GM18909 (cell line): ENCODE data around the gene TRPC4AP.
"Not testable (repeated sequence)": the region's sequence is repeated elsewhere in the genome, so short reads cannot be mapped to it uniquely, and the experiment has no call there.

Experiments used
- ATAC-seq: cut with Tn5 transposase; IDR thresholded peaks from one replicate; pipeline ENCODE4 v1.9.1; 2021; ENCODE audit warnings: mild to moderate bottlenecking; ENCODE audit not compliant: unreplicated experiment, poor library complexity

The TRPC4AP gene

DNA sequence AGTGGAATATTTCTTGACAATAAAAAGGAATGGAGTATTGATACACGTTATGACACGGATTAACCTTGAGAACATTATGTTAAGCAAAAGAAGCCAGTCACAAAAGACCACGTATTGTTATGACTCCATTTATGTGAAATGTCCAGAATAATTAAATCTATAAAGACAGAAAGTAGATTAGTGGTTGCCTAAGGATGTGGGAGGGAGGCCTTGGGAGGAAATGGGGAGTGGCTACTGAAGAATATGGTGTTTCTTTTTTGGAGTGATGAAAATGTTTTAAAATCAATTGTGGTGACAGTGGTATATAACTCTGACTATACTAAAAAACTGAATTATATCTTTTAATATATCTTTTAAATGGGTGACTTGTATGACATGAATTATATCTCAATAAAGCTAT is 30.1 kb downstream of the TRPC4AP start:
- ATAC-seq = no peak

DNA sequence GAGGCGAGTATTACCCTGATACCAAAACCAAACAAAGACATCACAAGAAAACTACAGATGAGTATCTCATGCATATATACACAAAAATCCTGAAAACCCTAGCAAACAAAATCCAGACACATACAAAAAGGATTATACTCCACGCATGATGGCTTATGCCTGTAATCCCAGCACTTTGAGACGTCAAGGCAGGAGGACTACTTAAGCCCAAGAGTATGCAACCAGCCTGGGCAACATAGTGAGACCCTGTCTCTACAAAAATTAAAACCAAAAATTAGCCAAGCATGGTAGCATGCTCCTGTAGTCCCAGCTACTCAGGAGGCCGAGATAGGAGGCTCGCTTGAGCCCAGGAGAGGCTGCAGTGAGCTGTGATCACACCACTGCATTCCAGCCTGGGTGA is 32.4 kb downstream of the TRPC4AP start:
- no peak for ATAC-seq

DNA sequence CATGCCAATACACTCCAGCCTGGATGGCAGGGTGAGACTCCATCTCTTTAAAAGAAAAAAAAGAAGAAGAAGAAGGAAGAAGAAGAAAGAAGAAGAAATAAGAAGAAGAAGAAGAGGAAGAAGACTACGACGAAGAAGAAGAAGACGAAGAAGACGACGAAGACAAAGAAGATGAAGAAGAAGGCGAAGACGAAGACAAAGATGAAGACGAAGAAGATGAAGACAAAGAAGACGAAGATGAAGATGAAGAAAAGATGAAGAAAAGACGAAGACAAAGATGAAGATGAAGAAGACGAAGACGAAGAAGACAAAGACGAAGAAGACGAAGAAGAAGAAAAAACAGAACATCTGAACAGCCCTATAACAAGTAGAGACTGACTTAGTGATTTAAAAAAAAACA is 33.0 kb downstream of the TRPC4AP start:
- no peak for ATAC-seq

DNA sequence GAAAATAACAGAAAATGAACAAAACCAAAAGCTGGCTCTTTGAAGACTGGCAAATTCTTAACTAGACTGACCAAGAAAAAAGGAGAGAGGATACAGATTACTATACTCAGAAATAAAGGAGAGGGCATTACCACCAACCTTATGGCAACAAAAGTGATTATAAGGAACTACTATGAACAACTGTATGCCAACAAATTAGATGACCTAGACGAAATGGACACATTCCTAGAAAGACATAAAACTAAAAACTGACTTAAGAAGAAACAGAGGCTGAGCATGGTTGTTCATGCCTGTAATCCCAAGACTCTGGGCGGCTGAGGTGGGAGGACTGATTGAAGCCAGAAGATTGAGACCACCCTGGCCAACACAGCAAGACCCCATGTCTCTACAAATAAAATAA is 33.5 kb downstream of the TRPC4AP start:
- ATAC-seq = no peak

DNA sequence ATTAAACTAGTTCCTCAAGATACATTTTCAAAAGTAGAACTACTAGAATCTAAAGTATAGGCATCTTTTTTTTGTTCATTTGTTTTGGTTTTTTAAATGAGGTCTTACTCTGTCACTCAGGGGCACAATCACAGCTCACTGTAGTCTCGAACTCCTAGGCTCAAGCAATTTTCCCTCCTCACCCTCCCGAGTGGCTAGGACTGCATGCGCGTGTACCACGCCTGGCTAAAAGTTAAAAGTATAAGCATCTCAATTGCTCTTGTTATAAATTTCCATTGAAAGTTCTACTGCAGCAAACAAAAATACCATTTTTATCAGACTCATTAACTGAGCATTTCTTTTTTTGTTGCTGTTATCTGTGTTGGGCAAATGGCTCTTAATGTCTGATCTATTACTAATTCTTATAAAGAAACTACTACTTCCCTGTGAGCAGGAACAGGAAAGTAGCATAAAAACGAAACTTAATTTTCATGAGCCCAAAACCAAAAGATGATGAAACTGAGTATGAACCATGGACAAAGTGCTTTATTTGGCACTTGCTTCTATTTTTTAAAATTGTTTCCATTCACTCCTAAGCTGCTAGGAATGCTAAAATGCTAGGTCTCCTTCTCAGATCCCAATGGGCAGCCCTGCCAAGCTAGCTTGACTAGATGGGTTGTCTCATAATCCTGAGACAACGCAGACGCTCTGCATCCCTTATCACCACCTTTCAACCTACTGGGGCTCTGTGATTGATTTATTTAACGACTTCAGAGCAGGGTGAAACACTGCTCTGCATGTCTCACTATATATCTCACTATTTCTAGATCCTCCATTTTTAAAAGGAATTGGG is 36.9 kb downstream of the TRPC4AP start:
- no peak for ATAC-seq

DNA sequence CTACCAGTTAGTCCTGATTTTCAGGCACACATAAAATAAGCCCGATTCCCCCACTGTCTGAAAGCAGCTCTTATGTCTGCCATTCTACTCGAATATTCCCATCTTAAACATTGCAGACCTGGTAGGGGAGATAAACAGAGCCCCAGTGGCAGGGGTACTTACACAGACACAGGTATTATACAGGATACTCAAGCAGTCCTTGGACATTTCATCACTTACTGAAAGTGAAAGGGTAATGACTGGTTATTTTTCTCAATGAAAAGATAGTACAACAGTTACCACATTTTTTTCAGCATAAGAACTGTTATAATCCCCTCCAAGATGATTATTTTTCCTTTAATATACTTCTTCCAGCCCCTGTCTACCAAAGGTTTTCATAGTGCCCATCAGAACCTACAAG is 37.8 kb downstream of the TRPC4AP start:
- ATAC-seq = no peak

DNA sequence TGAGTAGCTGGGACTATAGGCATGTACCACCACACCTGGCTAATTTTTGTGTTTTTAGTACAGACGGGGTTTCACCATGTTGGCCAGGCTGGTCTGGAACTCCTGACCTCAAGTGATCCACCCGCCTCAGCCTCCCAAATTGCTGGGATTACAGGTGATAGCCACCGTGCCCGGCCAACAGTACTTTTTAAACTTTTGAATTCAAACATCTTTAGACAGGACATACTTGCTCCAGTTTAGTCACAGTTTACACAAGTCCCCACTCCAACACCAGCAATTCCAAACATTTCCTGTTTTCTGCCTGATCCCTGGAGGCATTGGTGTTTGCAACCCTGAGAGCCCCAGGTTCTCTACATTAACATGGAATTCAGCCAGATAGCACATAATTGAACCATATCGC is 40.0 kb downstream of the TRPC4AP start:
- not testable (repeated sequence) for ATAC-seq

DNA sequence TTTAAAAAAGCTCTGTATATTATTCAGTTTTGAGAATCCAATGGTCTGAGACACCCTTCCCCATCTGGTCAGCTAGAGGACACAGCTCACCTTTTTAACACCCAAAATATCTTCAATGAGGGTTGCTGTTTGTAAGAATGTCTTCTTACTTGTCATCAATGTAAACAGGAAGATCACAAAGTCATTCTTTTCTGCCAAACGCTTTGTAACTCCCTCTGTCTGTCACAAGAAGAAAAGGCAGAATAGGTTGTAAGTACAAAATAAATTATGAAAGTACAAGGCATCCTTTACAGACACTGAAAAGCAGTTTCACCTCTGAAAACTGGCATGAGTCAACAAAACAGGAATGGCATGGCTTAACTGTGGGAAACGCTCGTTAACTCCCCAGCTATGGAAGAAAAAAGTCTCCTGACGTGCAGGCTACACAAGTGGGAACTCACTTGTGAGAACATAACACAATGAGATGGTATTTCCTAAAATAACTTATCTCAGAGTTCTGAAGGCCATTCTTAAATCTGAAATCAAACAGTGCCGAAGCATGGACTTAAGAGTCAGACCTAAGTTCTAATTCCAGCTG is 42.7 kb downstream of the TRPC4AP start:
- ATAC-seq = no peak

DNA sequence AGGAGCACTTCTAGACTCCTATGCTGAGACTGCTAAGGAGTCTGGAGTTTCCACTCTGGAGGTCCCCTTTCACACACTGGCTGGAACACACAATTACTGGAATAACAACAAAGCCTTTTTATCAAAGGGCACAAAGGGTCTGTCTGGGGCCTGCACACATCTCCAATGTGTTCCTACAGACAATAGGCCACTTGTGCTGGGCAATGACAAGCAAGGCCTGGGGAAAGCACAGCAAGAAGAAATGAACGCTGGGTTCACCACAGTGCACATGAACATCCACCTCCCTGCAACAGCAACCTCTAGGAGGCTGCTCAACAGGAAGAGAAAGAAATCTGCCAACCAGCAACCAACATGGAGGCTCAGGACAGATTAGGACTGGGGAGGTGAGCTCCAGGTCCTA is 43.9 kb downstream of the TRPC4AP start:
- no peak for ATAC-seq

DNA sequence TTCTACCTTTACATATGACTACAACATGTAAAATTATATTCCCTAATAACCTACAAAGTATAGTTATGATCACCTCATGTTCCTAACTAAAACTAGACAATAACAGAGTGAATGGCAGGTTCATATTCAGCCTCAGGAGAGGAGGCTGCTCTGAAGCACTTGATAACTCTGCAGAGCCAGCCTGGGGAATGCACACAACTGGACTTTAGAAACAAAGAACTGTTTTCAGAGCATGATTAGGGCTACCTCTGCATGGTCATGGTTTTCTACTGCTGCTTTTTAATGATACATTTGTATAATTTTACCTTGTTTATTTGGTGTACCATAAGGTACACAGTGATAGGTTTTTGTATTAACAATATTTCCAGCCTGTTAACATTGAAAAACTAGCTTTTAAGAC is 50.3 kb downstream of the TRPC4AP start:
- ATAC-seq = no peak

DNA sequence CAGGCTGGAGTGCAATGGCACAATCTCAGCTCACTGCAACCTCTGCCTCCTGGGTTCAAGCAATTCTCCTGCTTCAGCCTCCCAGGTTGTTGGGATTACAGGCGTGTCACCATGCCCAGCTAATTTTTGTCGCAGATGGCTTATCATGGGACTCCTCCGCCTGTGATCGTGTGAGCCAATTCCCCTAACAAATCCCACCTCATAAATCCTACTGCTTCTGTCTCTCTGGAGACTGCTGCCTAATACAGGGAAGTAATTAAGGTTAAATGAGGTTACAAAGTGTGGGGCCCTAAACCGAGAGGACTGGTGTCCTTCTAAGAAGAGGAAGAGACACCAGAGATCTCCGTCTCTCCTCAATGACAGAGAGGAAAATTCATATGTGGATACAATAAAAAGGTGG is 52.0 kb downstream of the TRPC4AP start:
- ATAC-seq = no peak

DNA sequence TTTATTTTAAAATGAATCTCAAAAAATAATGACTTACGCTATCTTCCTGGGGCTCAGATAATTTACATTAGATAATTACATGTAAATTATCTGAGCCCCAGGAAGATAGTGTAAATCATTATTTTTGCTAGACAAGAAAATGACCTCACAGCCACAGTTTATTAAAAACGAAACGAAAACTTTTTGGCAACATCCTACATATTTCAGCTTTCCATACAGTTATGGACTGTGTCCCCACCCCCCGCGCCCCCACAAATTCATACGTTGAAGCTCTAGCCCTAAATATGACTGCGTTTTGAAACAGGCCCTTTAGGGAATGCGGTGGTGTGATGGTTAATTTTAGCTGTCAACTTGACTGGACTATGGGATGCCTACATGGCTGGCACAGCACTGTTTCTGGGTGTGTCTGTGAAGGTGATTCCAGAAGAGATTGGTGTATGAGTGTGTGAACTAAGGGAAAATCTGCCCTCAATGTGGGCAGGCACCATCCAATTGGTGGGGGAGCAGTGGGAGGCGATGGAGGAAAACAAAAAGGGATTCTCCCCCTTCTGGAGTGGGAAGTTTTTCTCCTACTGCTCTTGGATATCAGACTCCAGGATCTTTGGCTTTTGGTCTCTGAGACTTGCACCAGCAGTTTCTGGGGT is 52.6 kb downstream of the TRPC4AP start:
- no peak for ATAC-seq

DNA sequence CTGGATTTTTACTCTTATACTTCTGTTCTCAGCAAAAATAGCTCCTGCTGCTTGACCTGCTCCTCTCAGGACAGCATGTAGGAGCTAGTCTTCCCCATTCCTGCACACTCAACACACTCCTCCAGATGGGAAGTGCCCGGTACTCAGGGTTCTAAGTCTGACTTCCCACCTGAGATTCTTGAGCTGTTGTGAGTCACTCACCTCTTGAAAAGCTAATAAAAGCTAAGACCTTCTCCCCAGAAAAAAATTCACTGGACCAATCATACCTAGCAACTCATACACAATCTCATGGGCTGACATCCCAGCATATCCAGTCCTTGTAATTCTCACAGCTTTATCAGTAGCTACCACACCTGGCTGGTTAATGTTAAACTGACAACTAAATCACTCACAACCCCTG is 53.5 kb downstream of the TRPC4AP start:
- no peak for ATAC-seq

DNA sequence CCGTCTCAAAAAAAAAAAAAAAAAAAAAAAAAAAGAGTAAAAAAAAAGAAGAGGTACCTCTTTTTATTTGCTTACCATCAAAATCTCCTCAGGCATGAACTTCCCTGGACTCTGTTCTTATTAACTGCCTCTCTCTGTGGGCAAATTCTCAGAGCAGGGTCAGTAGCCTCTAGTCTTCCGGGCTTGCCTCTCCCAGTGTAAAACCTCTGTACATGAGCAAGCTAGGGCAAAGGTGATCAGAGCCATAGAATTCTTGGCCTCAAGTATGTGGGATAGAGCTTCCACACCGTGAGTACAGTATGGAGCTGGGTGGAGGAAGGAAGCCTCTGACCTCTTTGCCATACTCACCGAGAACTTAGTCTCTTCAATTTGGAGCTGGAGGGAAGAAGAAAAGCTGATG is 58.5 kb downstream of the TRPC4AP start:
- ATAC-seq = no peak

DNA sequence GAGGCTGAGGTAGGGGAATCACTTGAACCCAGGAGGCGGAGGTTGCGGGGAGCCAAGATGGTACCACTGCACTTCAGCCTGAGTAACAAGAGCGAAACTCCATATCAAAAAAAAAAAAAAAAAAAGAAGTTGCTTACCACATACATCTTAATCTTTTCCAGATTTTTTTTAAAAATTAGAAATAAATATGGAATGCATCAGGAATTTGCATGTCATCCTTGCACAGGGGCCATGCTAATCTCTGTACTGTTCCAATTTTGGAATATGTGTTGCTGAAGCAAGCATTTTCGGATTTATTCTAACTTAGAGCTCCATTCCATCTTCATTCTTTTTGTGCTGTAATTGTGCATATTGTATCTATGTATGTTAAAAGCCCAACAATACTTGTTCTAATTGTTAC is 62.5 kb downstream of the TRPC4AP start:
- no peak for ATAC-seq

DNA sequence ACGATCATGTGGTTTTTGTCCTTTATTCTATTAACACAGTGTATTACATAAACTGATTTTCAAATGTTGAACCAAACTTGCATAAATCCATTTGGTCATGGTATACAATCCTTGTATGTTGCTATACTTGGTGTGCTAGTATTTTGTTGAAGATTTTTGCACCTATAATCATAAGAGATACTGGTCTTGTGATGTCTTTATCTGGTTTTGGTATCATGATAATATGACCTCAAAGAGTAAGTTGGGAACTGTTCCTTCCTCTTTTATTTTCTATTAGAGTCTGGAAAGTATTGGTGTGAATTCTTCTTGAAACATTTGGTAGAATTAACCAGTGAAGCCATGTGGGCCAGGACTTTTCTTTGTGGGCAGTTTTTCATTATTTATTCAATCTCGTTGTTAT is 65.3 kb downstream of the TRPC4AP start:
- no peak for ATAC-seq

DNA sequence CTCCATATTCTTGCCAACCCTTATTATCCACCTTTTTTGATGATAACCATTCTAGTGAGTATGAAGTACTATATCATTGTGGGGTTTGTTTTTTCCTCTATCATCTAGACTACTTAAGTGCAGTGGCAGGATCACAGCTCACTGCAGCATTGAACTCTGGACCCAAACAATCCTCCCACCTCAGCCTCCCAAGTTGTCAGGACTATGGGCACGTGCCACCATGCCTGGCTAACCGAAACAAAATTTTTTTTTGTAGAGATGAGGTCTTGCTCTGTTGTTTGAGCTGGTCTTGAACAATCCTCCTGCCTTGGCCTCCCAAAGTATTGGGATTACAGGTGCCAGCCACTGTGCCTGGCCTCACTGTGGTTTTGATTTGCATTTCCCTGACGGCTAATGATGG is 67.5 kb downstream of the TRPC4AP start:
- ATAC-seq = no peak

DNA sequence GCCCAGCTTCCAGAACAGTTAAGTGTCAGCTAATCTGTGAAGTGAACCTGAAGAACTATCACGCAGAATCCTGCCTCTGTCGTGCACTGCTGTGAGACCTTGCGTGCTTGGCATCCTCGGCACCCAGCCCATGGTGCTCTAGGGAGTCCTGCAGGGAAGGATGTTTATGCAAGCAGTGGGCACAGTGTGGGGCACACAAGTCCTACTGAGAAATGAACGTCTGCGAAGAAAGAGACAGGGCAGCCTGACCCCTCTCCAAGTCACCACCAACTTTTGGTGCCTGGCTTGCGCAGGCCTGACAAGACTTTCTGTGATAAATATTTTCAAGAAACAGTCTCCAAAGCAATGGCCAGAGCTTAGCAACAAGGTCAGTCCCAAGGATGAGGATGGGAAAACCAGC is 69.0 kb downstream of the TRPC4AP start:
- no peak for ATAC-seq

DNA sequence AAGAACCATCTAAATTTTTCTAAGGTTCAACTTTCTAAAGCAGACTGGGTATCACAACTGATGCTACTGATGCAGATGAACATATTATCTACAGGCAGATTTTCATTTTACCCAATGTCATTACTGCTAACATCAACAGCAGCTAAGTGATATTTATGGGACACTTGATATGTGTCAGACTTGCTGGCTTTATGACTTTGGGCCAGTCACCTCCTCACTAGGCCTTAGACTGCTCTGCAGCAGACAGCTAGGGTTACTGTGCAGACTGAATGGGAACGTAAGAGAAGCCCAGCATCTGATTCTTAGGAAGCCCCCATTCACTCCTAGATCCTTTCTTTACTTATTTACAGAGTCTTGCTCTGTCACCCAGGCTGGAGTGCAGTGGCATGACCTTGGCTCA is 70.8 kb downstream of the TRPC4AP start:
- no peak for ATAC-seq

DNA sequence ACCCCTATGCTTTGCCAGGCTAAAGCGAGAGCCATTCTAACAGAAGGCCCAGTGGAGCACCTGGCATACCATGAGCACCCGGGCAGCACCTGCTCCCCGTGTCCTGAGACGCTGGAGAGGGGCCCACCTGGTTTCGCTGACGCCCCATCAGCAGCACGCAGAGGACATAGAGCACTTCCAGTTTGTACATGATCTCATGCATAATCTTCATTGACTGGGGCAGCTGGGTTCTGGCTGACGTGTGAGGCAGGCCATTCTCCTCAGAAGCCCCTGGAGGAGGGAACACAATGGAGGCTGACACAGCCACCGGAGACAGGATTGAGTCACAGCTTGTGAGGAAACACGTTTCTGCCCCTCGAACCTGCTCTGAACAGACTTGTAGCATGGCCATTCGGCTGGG is 71.5 kb downstream of the TRPC4AP start:
- no peak for ATAC-seq

DNA sequence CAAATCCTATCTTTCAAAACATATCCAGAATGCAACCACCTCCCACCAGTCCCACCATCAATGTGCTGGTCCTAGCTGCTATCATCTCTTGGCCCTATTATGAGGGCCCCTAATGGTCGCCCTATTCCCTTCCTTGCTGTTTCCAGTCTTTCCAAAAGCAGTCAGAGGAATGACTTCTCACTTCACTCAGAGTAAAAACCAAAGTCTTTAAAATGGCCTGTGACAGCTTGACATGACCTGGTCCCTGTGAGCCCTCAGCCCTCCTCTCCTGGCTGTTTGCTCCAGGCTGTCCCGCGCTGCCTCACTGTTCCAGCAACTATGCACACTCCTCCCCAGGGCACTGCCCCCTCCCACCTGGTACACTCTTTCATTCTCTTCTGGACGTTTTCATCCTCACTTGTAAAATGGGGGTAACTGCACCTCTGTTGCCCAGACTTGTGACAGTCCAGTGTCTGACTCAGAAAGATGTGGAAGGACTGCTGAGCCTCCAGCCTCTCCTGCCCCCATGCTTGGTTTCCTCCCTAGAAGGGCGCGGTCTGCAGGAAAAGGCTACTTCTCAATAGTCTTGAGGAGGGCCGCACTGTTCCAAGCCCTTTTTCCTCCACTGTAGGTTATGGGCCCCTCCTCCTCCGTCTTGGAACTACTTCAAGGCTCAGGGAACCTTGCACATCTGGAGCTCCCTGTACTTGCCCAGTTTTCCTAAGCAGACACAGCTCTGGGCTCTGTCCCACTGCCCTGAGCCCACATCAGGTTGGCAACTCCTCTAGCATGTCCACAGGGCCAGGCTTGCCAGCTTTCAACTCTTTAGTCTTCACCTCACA is 72.3 kb downstream of the TRPC4AP start:
- no peak for ATAC-seq
